HG02870 (cell line): ENCODE measurements around the gene JAKMIP2.

ENCODE experiments used
- ATAC-seq: cut with Tn5 transposase; IDR thresholded peaks from one replicate; pipeline ENCODE4 v1.9.1; 2021; ENCODE audit warnings: mild to moderate bottlenecking, moderate library complexity; ENCODE audit not compliant: unreplicated experiment

JAKMIP2 gene

DNA sequence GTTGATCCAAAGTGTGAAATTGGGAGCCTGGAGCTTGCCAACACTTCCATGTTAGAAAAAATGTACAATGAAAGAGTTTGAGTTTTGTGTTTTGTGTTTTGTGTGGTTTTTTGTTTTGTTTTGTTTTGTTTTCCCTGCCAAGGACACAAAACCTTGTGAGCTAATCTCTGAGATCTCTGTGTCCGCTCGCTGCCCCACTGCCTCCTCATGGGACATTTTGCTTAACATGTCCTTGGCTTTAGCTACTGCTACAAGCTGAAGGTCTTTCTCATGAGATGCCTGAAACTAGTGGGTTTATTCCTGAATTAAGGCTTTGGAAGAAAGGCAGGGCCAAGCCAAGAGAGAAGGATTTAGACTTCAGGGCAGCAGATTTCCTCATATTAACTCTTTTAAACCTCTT lies 7.3 kb upstream of the JAKMIP2 start:
- ATAC-seq = no peak

GRCh38 chr5:147788023-147788422 lies 5.5 kb upstream of the JAKMIP2 start:
- ATAC-seq = no peak

DNA sequence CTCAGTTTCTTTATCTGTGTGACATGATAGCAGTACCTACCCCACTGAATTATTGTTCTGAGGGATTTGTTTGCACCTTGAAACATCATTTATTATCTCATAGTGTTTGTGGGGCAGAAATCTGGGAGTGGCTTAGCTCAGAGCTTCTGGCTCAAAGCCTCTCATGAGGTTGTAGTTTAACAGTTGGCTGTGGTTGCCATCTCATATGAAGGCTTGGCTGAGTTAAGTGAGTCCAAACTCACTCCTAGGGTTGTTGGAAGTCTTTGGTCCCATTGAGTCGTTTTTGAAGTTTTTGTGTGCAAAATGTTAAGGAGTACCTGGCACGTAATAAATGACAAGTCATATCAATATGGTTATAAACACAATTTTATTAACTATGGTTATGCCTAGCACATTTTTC lies 3.6 kb upstream of the JAKMIP2 start:
- ATAC-seq = no peak

DNA sequence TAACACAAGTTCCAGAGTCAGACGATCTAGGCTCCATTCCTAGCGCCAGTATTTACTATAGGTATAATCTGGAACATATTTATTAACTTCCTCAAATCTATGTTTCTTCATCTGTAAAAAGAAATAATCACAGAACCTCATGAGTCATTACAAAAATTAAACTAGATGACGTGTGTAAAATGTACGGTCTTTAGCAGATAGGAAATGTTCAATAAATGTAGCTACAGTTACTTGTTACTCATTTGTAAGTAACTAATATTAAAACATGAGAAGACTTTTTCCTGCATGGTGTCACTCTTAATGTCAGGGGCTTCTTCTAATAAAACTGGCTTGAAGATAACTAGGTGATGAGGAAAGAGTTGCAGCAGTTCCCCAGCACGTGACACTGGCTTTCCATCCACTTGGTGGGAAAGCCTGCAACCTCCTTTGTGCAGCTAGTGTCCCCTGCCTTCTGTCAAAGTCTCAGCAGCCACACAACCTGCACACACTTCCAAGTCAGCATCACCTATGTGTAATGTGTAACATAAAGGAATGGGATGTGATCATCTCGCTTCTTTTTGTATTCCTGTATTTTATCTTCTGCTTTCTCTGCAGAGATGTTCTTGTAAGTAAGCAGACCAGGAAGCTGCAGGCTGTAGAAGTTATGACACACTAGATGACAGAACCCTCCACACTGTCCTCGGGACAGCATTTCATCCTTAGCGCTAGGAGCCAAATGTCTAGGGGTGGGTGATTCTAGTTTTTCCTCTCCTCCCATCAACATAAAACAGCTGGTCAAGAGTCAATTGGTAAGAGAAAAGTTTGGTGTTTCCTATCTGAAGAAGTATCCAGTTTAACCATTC lies 1.8 kb upstream of the JAKMIP2 start:
- ATAC-seq = no peak

DNA sequence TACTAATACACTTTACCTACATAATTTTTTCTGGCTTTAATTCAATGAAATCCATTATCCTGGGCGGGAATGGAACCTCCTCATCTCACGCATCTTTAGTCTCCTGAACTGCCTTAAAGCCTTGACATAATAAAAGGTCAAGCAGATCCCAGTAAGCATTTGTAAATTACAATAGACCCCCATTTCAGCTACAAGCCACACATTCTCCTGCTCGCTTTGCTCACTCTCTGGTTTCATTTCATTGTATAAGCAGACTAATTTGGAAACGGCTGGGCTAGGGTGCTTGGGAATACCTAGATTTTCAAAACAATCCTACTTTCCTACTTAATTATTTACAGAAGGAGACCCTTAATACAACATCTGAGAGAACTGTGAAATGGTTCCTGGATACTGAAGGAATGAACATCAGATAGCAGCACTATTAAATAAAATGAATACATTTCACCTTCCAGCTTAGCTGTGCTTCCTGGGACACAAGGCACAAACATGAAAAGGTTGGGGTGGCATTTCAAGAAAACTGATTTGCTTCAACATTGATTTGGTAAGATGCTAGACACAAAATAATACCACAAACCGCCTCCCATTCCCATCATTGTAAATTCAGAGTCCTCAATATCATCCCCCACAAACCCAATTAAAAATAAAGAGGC lies 1.5 kb downstream of the JAKMIP2 start:
- no peak for ATAC-seq

DNA sequence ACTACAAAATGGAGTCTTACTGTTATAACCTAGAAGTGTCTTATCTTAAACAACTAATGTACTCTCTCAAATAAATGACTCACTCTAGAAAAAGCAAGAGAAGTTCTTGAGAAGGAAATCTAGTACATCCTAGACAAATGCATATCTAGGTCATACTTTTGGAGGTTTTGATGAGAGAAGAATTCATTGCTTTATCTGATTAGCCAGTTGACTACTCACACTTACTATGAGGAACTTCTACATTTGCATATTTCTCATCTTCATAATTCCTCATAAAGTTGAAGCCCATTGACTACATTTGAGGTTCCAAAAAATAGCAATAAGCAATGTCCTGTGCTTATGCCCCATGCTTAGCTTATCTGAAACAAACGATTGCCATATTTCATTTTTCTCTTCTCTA lies 2.8 kb downstream of the JAKMIP2 start:
- ATAC-seq = no peak

DNA sequence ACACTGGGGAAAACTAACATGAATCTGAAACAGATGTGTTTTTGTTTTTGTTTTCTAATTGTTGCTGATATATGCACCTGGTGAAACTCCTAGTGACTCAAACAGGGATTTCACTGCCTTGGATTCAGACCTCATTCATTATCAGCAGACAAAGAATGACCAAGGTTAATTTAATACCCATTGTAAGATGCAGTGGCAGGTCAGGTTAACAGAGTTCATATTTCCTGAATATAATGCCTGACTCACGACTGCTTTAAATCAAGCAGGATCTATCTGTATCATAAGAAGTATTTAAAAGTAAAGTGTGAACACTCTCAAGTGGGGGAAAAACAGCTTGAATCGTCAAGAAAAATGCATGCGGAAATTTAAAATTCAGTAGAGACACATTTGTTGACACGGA lies 5.5 kb downstream of the JAKMIP2 start:
- ATAC-seq = no peak

GRCh38 chr5:147773587-147773986 lies 8.9 kb downstream of the JAKMIP2 start:
- no peak for ATAC-seq

DNA sequence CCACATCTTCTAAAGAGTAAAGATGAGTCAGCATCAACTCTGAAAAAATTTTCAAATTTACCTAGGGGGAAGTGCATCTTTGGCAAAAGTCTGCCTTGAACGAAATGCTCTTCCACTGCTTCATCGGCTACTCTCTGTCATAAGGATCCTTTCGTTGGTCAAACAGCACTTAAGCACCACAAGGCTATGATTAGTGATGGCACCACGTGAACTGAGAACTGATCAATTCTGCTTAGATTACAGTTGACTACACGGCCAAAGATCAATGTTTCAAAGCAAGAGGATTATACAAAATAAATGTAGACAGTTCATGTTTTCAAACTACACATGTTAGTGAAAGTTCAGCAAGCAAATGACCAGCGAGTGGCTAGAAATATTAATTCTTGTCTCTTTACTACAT lies 9.4 kb downstream of the JAKMIP2 start:
- no peak for ATAC-seq

GRCh38 chr5:147767048-147767447 lies 15.5 kb downstream of the JAKMIP2 start:
- no peak for ATAC-seq

- ATAC-seq = no peak
These were observed 18.6 kb downstream of the JAKMIP2 start for GRCh38 chr5:147763791-147764525.

DNA sequence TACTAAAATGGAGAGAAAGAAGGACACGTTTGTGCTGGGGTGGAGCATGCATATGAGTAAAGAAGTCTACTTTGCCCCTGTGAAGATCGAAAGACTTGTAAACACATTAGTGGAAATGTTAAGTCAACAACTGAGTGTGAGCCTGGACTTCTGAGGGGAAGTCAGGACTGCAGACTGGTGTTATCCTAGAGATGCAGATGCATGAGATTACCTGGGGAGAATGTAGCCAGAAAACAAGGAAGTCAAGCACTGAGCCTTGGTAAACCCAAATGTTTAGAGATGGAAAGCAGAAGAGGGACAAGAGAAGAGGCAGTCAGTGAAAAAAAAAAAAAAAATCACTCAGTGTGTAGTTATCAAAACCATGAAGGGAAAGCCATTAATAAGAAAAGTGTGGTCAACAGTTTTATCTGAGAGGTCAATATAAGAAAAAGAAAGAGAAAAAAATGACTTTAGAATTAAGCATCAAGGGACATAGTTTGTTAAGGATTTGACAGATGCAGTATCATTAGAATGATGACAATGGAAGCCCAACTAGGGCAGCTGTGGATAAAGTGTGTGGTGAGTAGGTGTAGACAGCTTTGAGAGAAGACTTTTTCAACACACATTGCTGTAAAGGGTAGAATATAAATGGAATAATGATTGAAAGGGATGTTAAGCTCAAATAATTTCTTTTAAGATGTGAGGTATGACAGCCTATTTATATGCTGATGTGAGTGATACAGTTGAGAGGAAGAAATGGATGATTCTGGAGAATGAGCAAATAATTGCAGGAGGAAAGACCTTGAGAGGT lies 22.2 kb downstream of the JAKMIP2 start:
- ATAC-seq = no peak

GRCh38 chr5:147759441-147759840 lies 23.1 kb downstream of the JAKMIP2 start:
- no peak for ATAC-seq

DNA sequence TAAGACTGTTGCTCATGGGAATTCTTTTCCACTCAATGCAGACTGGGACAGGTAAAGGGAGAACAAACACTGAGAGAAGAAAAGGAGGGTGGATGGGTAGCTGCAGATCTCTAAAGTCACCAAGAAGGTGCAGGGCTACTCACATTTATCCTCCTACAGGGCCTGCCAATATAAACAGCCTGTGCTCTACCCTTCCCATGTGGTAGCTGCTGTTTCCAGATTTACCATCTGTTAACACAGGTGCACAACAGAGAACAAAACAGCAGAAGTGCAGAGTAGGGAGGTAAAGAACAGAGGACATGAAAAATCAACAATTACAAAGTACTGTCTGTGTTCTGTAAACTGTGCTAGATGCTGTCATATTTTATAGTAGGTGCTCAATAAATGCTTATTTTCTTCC lies 26.0 kb downstream of the JAKMIP2 start:
- ATAC-seq = no peak

DNA sequence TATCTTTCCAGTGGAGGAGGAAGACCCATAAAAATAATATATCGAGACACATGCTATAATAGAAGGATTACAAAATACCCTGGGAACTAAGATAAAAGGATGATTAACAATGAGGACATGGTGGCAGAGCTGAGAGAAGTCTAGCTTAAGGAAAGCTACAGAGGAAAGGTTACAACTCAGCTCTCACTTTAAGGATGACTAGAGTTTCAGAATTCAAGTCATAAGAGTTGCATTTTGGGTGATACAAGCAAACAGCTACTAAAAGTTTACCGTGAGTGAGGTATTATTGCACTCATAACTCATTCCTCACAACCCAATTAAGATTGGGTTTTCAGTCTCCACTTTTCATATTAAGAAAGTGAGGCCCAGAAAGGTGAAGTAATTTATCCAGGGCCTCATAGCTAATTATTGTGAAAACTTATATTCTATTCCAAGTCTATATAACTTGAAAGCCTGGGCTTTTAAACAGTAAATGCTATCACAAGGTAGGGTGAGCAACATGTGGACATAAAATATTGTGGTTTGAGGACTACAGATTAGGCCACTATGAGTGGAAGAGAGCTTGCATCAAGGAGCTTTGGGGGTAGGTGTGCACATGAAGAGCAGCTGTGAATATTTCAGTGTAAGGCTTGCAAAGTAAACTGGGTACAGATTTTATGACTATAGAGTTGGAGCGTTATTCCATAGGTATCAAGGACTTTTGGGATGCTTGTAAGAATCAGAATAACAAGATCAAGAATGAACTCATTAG lies 28.0 kb downstream of the JAKMIP2 start:
- no peak for ATAC-seq

GRCh38 chr5:147753765-147754164 lies 28.8 kb downstream of the JAKMIP2 start:
- no peak for ATAC-seq

DNA sequence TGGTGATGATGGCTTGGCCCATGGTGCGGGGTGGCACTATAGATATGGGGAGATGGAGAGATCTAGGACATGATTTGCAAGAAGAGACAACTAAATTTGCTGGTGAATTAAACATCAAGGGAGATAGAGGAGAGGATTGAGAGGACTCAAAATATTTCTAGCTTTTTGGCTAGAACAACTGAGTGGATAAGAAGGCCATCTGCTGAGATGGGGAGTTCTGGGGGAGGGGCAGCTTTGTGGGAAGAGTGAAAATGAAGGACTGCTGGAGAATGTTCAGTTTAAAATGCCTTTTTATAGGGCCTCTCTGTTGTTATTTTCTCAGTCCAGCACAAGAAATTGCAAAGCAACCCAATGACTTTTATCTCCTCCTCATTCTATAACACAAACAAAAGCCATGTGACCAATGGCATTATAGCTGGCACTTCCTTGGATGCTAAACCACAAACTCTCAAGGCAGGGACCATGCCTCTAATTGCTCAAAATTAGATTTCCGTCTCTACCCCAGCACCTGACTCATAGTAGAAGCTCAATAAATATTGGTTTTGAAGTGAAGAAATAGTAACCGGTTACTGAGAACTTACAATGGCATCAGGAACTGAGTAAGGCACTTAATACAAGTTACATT lies 29.8 kb downstream of the JAKMIP2 start:
- ATAC-seq = no peak

- no peak for ATAC-seq
These were observed 30.5 kb downstream of the JAKMIP2 start for GRCh38 chr5:147752033-147752432.

GRCh38 chr5:147751156-147751830 lies 31.2 kb downstream of the JAKMIP2 start:
- ATAC-seq = no peak
